Measurements from ENCODE around the gene KSR2. TPM values are rescaled to one million over a fixed set of nuclear protein-coding genes. Genes with fewer than 3 reads are reported as not detected.

Gene KSR2
- total RNA-seq, 2 experiments from 2014 or later: not detected

- DNase-seq: no peak
- H3K4me1 Mint-ChIP-seq: no peaks in the 10 kb centered on the region
- H3K27ac Mint-ChIP-seq: no peak overlapping the region
- no peaks in the 10 kb centered on the region for H3K36me3 Mint-ChIP-seq
- H3K4me3 Mint-ChIP-seq: no peak overlapping the region
- peaks cover 4% of the 10 kb centered on the region for H3K27me3 Mint-ChIP-seq
- no peaks in the 10 kb centered on the region for H3K9me3 Mint-ChIP-seq
Observed at GRCh38 chr12:117528538-117528937, 440.3 kb downstream of the KSR2 start.

GRCh38 chr12:117527479-117527855, 441.3 kb downstream of the KSR2 start:
- Mint-ChIP-seq H3K9me3 (no peaks in the 10 kb centered on the region), H3K4me3 (no peak overlapping the region)

GRCh38 chr12:117526757-117527478, 441.9 kb downstream of the KSR2 start:
- no peak overlapping the region for H3K27ac Mint-ChIP-seq
- DNase-seq: no peak
- H3K27me3 Mint-ChIP-seq: no peaks in the 10 kb centered on the region
- no peaks in the 10 kb centered on the region for H3K4me1 Mint-ChIP-seq
- no peaks in the 10 kb centered on the region for H3K9me3 Mint-ChIP-seq
- no peaks in the 10 kb centered on the region for H3K36me3 Mint-ChIP-seq
- no peak overlapping the region for H3K4me3 Mint-ChIP-seq

More at GRCh38 chr12:117527479-117527855, 441.3 kb downstream of the KSR2 start:
- Mint-ChIP-seq H3K36me3 (no peaks in the 10 kb centered on the region), H3K27ac (no peak overlapping the region), H3K4me1 (no peaks in the 10 kb centered on the region), H3K27me3 (peaks cover 4% of the 10 kb centered on the region)
- DNase-seq: no peak

GRCh38 chr12:117525766-117526165, 443.0 kb downstream of the KSR2 start:
- H3K4me3 Mint-ChIP-seq: no peak overlapping the region
- H3K9me3 Mint-ChIP-seq: no peaks in the 10 kb centered on the region
- H3K27me3 Mint-ChIP-seq: no peaks in the 10 kb centered on the region
- no peak for DNase-seq
- H3K27ac Mint-ChIP-seq: no peak overlapping the region
- H3K4me1 Mint-ChIP-seq: no peaks in the 10 kb centered on the region
- H3K36me3 Mint-ChIP-seq: no peaks in the 10 kb centered on the region

GRCh38 chr12:117524806-117525205, 444.0 kb downstream of the KSR2 start:
- DNase-seq: no peak
- H3K27ac Mint-ChIP-seq: no peak overlapping the region
- H3K36me3 Mint-ChIP-seq: no peaks in the 10 kb centered on the region
- no peak overlapping the region for H3K4me3 Mint-ChIP-seq
- no peaks in the 10 kb centered on the region for H3K27me3 Mint-ChIP-seq
- H3K9me3 Mint-ChIP-seq: no peaks in the 10 kb centered on the region
- no peaks in the 10 kb centered on the region for H3K4me1 Mint-ChIP-seq

- H3K36me3 Mint-ChIP-seq: no peaks in the 10 kb centered on the region
- no peak overlapping the region for H3K4me3 Mint-ChIP-seq
- no peaks in the 10 kb centered on the region for H3K4me1 Mint-ChIP-seq
- H3K27me3 Mint-ChIP-seq: no peaks in the 10 kb centered on the region
- DNase-seq: no peak
- no peak overlapping the region for H3K27ac Mint-ChIP-seq
- no peaks in the 10 kb centered on the region for H3K9me3 Mint-ChIP-seq
Observed at GRCh38 chr12:117523971-117524370, 444.8 kb downstream of the KSR2 start.

GRCh38 chr12:117522559-117522958, 446.2 kb downstream of the KSR2 start:
- DNase-seq: no peak
- no peaks in the 10 kb centered on the region for H3K36me3 Mint-ChIP-seq
- no peak overlapping the region for H3K27ac Mint-ChIP-seq
- H3K4me1 Mint-ChIP-seq: no peaks in the 10 kb centered on the region
- no peak overlapping the region for H3K4me3 Mint-ChIP-seq
- H3K9me3 Mint-ChIP-seq: no peaks in the 10 kb centered on the region
- no peaks in the 10 kb centered on the region for H3K27me3 Mint-ChIP-seq

GRCh38 chr12:117521867-117522266, 446.9 kb downstream of the KSR2 start:
- Mint-ChIP-seq H3K27me3 (no peaks in the 10 kb centered on the region), H3K36me3 (no peaks in the 10 kb centered on the region), H3K9me3 (no peaks in the 10 kb centered on the region), H3K4me1 (no peaks in the 10 kb centered on the region), H3K27ac (no peak overlapping the region), H3K4me3 (no peak overlapping the region)
- DNase-seq: no peak

- H3K36me3 Mint-ChIP-seq: no peaks in the 10 kb centered on the region
- H3K9me3 Mint-ChIP-seq: no peaks in the 10 kb centered on the region
- no peaks in the 10 kb centered on the region for H3K4me1 Mint-ChIP-seq
- no peak for DNase-seq
- no peak overlapping the region for H3K4me3 Mint-ChIP-seq
- no peak overlapping the region for H3K27ac Mint-ChIP-seq
- no peaks in the 10 kb centered on the region for H3K27me3 Mint-ChIP-seq
Observed at GRCh38 chr12:117521346-117521745, 447.4 kb downstream of the KSR2 start.

- Mint-ChIP-seq H3K36me3 (no peaks in the 10 kb centered on the region), H3K4me3 (no peak overlapping the region), H3K27me3 (no peaks in the 10 kb centered on the region), H3K4me1 (no peaks in the 10 kb centered on the region), H3K27ac (no peak overlapping the region), H3K9me3 (no peaks in the 10 kb centered on the region)
- no peak for DNase-seq
Observed at GRCh38 chr12:117518594-117519270, 450.1 kb downstream of the KSR2 start.

GRCh38 chr12:117517219-117517739, 451.5 kb downstream of the KSR2 start:
- Mint-ChIP-seq H3K9me3 (no peaks in the 10 kb centered on the region), H3K27me3 (no peaks in the 10 kb centered on the region), H3K4me3 (no peak overlapping the region)

GRCh38 chr12:117516034-117516433, 452.8 kb downstream of the KSR2 start:
- Mint-ChIP-seq H3K4me1 (peaks cover 2% of the 10 kb centered on the region), H3K9me3 (no peaks in the 10 kb centered on the region), H3K27me3 (no peaks in the 10 kb centered on the region), H3K27ac (no peak overlapping the region), H3K36me3 (no peaks in the 10 kb centered on the region), H3K4me3 (no peak overlapping the region)
- DNase-seq: no peak

More at GRCh38 chr12:117517219-117517739, 451.5 kb downstream of the KSR2 start:
- Mint-ChIP-seq H3K4me1 (peaks cover under 1% of the 10 kb centered on the region), H3K27ac (no peak overlapping the region), H3K36me3 (no peaks in the 10 kb centered on the region)
- DNase-seq: no peak

- H3K4me3 Mint-ChIP-seq: no peak overlapping the region
- no peak overlapping the region for H3K27ac Mint-ChIP-seq
- no peaks in the 10 kb centered on the region for H3K27me3 Mint-ChIP-seq
- no peaks in the 10 kb centered on the region for H3K9me3 Mint-ChIP-seq
- H3K36me3 Mint-ChIP-seq: no peaks in the 10 kb centered on the region
- H3K4me1 Mint-ChIP-seq: peaks cover 2% of the 10 kb centered on the region
- DNase-seq: no peak
Observed at GRCh38 chr12:117514016-117514415, 454.8 kb downstream of the KSR2 start.

GRCh38 chr12:117513353-117513752, 455.4 kb downstream of the KSR2 start:
- H3K9me3 Mint-ChIP-seq: no peaks in the 10 kb centered on the region
- peaks cover 2% of the 10 kb centered on the region for H3K4me1 Mint-ChIP-seq
- H3K27ac Mint-ChIP-seq: no peak overlapping the region
- peaks cover 3% of the 10 kb centered on the region for H3K27me3 Mint-ChIP-seq
- no peak overlapping the region for H3K4me3 Mint-ChIP-seq
- H3K36me3 Mint-ChIP-seq: no peaks in the 10 kb centered on the region
- DNase-seq: no peak

- DNase-seq: no peak
- H3K36me3 Mint-ChIP-seq: no peaks in the 10 kb centered on the region
- no peaks in the 10 kb centered on the region for H3K9me3 Mint-ChIP-seq
- H3K4me1 Mint-ChIP-seq: peaks cover 2% of the 10 kb centered on the region
- H3K27me3 Mint-ChIP-seq: peaks cover 3% of the 10 kb centered on the region
- H3K27ac Mint-ChIP-seq: no peak overlapping the region
- no peak overlapping the region for H3K4me3 Mint-ChIP-seq
Observed at GRCh38 chr12:117508468-117508867, 460.3 kb downstream of the KSR2 start.

- peaks cover 2% of the 10 kb centered on the region for H3K4me1 Mint-ChIP-seq
- no peak for DNase-seq
- no peaks in the 10 kb centered on the region for H3K36me3 Mint-ChIP-seq
- H3K9me3 Mint-ChIP-seq: no peaks in the 10 kb centered on the region
- H3K4me3 Mint-ChIP-seq: no peak overlapping the region
- no peak overlapping the region for H3K27ac Mint-ChIP-seq
- peaks cover 3% of the 10 kb centered on the region for H3K27me3 Mint-ChIP-seq
Observed at GRCh38 chr12:117507548-117507947, 461.2 kb downstream of the KSR2 start.

All from activated naive CD8-positive, alpha-beta T cell treated with anti-CD3 and anti-CD28 coated beads for 36 hours (primary cell).